Activated effector memory CD4-positive, alpha-beta T cell treated with Interleukin-2 at 50 U/mL for 16 hours (primary cell): Measurements from ENCODE around the gene ALDH1B1.
"Not testable (repeated sequence)": the region's sequence is repeated elsewhere in the genome, so short reads cannot be mapped to it uniquely, and the experiment has no call there.

ENCODE experiments used
- DNase-seq: peaks from one replicate; pipeline ENCODE4 v3.0.0-alpha.2; 2020

The ALDH1B1 gene

GRCh38 chr9:38362852-38363588 is 29.5 kb upstream of the ALDH1B1 start:
- no peak for DNase-seq

GRCh38 chr9:38363589-38363925 is 28.9 kb upstream of the ALDH1B1 start:
- no peak for DNase-seq

GRCh38 chr9:38367898-38368297 is 24.6 kb upstream of the ALDH1B1 start:
- DNase-seq = no peak

- DNase-seq = no peak
These were observed 23.8 kb upstream of the ALDH1B1 start for GRCh38 chr9:38368731-38369130.

GRCh38 chr9:38370176-38370575 is 22.3 kb upstream of the ALDH1B1 start:
- no peak for DNase-seq

GRCh38 chr9:38371495-38371894 is 21.0 kb upstream of the ALDH1B1 start:
- DNase-seq = no peak

GRCh38 chr9:38372762-38373619 is 19.5 kb upstream of the ALDH1B1 start:
- no peak for DNase-seq

GRCh38 chr9:38373679-38374078 is 18.8 kb upstream of the ALDH1B1 start:
- no peak for DNase-seq

GRCh38 chr9:38374847-38375571 is 17.5 kb upstream of the ALDH1B1 start:
- DNase-seq = no peak

GRCh38 chr9:38375572-38375963 is 16.9 kb upstream of the ALDH1B1 start:
- DNase-seq = no peak

- DNase-seq = no peak
These were observed 16.4 kb upstream of the ALDH1B1 start for GRCh38 chr9:38376021-38376670.

GRCh38 chr9:38377336-38378083 is 15.0 kb upstream of the ALDH1B1 start:
- DNase-seq = not testable (repeated sequence)

GRCh38 chr9:38380230-38380871 is 12.2 kb upstream of the ALDH1B1 start:
- no peak for DNase-seq

- DNase-seq = no peak
These were observed 11.5 kb upstream of the ALDH1B1 start for GRCh38 chr9:38380872-38381534.

- no peak for DNase-seq
These were observed 10.4 kb upstream of the ALDH1B1 start for GRCh38 chr9:38382141-38382540.

- DNase-seq = no peak
These were observed 7.3 kb upstream of the ALDH1B1 start for GRCh38 chr9:38384990-38385848.

- no peak for DNase-seq
These were observed 6.6 kb upstream of the ALDH1B1 start for GRCh38 chr9:38385896-38386295.

- no peak for DNase-seq
These were observed 6.1 kb upstream of the ALDH1B1 start for GRCh38 chr9:38386319-38386895.

- DNase-seq = no peak
These were observed 5.4 kb upstream of the ALDH1B1 start for GRCh38 chr9:38387066-38387465.

GRCh38 chr9:38387751-38388150 is 4.8 kb upstream of the ALDH1B1 start:
- DNase-seq = no peak
